ENCODE data around the gene DNAJC5.

DNA sequence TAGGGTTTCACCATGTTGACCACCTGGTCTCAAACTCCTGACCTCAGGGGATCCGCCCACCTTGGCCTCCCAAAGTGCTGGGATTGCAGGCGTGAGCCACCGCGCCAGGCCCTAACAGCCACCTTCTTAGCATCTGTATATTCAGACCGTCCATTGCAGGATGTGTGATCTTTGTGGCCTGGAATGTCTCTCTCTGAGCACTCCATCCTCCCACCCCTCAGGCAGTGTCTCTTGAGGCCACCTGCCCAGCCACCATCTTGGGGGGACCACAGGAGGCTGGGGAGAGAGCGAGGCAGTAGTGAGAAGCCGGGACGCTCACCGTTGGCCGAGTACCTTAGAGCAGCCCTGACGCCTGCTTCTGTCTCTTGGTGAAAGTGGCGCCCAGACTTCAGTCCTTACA lies 18.8 kb downstream of the DNAJC5 start:
- TF ChIP-seq, protein P1, sequence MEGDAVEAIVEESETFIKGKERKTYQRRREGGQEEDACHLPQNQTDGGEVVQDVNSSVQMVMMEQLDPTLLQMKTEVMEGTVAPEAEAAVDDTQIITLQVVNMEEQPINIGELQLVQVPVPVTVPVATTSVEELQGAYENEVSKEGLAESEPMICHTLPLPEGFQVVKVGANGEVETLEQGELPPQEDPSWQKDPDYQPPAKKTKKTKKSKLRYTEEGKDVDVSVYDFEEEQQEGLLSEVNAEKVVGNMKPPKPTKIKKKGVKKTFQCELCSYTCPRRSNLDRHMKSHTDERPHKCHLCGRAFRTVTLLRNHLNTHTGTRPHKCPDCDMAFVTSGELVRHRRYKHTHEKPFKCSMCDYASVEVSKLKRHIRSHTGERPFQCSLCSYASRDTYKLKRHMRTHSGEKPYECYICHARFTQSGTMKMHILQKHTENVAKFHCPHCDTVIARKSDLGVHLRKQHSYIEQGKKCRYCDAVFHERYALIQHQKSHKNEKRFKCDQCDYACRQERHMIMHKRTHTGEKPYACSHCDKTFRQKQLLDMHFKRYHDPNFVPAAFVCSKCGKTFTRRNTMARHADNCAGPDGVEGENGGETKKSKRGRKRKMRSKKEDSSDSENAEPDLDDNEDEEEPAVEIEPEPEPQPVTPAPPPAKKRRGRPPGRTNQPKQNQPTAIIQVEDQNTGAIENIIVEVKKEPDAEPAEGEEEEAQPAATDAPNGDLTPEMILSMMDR (IDR thresholded peaks at IDR 0.05; ENCODE audit: low read depth, low read length, poor library complexity, severe bottlenecking): no peak
- no peak for TF ChIP-seq EZH2phosphoT487 (IDR thresholded peaks at IDR 0.05; ENCODE audit: borderline replicate concordance, low read length)

Data from DOHH2 (cell line).